ENCODE results near the gene SCLY.
"Not testable (repeated sequence)": the region's sequence is repeated elsewhere in the genome, so short reads cannot be mapped to it uniquely, and the experiment has no call there.

The SCLY gene

GRCh38 chr2:238060542-238061314 lies at the start of gene SCLY:
SCLY (plus strand) TSS chr2:238061001; CDS start chr2:238061055, 54 bp downstream.
- DNase-seq: peak; percentile 93

- no peak for DNase-seq
Observed at GRCh38 chr2:238013806-238014205, 47.0 kb upstream of the SCLY start.

GRCh38 chr2:238015705-238016104 lies 45.1 kb upstream of the SCLY start:
- no peak for DNase-seq

GRCh38 chr2:238016526-238016925 lies 44.3 kb upstream of the SCLY start:
- no peak for DNase-seq

GRCh38 chr2:238019962-238020361 lies 40.8 kb upstream of the SCLY start:
- no peak for DNase-seq

- no peak for DNase-seq
Observed at GRCh38 chr2:238020816-238021215, 40.0 kb upstream of the SCLY start.

- no peak for DNase-seq
Observed at GRCh38 chr2:238021327-238021726, 39.5 kb upstream of the SCLY start.

GRCh38 chr2:238022594-238023157 lies 38.1 kb upstream of the SCLY start:
- no peak for DNase-seq

GRCh38 chr2:238023608-238024007 lies 37.2 kb upstream of the SCLY start:
- no peak for DNase-seq

GRCh38 chr2:238024986-238025385 lies 35.8 kb upstream of the SCLY start:
- no peak for DNase-seq

GRCh38 chr2:238025741-238026360 lies 35.0 kb upstream of the SCLY start:
- no peak for DNase-seq

- DNase-seq: no peak
Observed at GRCh38 chr2:238027058-238027457, 33.7 kb upstream of the SCLY start.

GRCh38 chr2:238027591-238028415 lies 33.0 kb upstream of the SCLY start:
- no peak for DNase-seq

GRCh38 chr2:238029853-238030252 lies 30.9 kb upstream of the SCLY start:
- no peak for DNase-seq

- no peak for DNase-seq
Observed at GRCh38 chr2:238030422-238031155, 30.2 kb upstream of the SCLY start.

GRCh38 chr2:238031751-238032150 lies 29.1 kb upstream of the SCLY start:
- DNase-seq: no peak

- DNase-seq: no peak
Observed at GRCh38 chr2:238032755-238033337, 28.0 kb upstream of the SCLY start.

GRCh38 chr2:238033991-238034390 lies 26.8 kb upstream of the SCLY start:
- not testable (repeated sequence) for DNase-seq

- no peak for DNase-seq
Observed at GRCh38 chr2:238038203-238038602, 22.6 kb upstream of the SCLY start.

GRCh38 chr2:238039151-238039550 lies 21.6 kb upstream of the SCLY start:
- DNase-seq: no peak

- no peak for DNase-seq
Observed at GRCh38 chr2:238039985-238040384, 20.8 kb upstream of the SCLY start.

- no peak for DNase-seq
Observed at GRCh38 chr2:238040918-238041317, 19.9 kb upstream of the SCLY start.

All from NCI-H1092 (cell line).